Caco-2 (cell line): Measurements from ENCODE around the gene TOX3. TPM values are rescaled to one million over a fixed set of nuclear protein-coding genes. Genes with fewer than 3 reads are reported as not detected.

Experiments used
- BruUV-seq: library from RNA; stranded (reverse); fragments of 400-500 nt; replicated peaks from 2 replicates; lab custom pipeline; 2021; lab: Mats Ljungman, UMichigan
- CTCF ChIA-PET: fragments of 300-600 bp; sonication (Branson Sonifier 250); formaldehyde crosslinking; loops from one replicate; lab custom pipeline; 2022; ENCODE audit warnings: antibody characterized with exemption; lab: Charles Lee
- POLR2A ChIA-PET: fragments of 300-600 bp; sonication (Branson Sonifier 250); formaldehyde crosslinking; loops from one replicate; lab custom pipeline; 2022; ENCODE audit warnings: antibody characterized with exemption; lab: Charles Lee
- DNase-seq, 2 experiments: peaks; one replicate each; pipeline versions ENCODE4 v3.0.0 to v3.0.0-alpha.2; 2020 to 2022
- H3K27me3 ChIP-seq: replicated peaks from 2 replicates; pipeline ENCODE4 v1.6.0; 2011; ENCODE audit warnings: low read length; ENCODE audit not compliant: control insufficient read depth, insufficient read depth
- H3K36me3 ChIP-seq: 2 replicates; pipeline ENCODE4 v1.5.1; 2011; ENCODE audit warnings: low read length; ENCODE audit not compliant: control insufficient read depth, insufficient read depth
- H3K4me1 ChIP-seq: fragments of 250-450 bp; sonication (Bioruptor Pico); 2 replicates; pipeline ENCODE4 v1.5.1; 2020; ENCODE audit warnings: mild to moderate bottlenecking
- H3K4me3 ChIP-seq: 2 replicates; pipeline ENCODE4 v1.5.1; 2011; ENCODE audit warnings: low read depth, mild to moderate bottlenecking, control low read depth, low read length
- H3K9me3 ChIP-seq: fragments of 250-450 bp; sonication (Bioruptor Pico); 2 replicates; pipeline ENCODE4 v1.5.1; 2020; ENCODE audit warnings: mild to moderate bottlenecking, moderate library complexity
- H3K27ac Mint-ChIP-seq: one replicate; pipeline ENCODE4 v1.8.0; 2022; ENCODE audit warnings: mixed read lengths; ENCODE audit not compliant: unreplicated experiment
- H3K27me3 Mint-ChIP-seq: one replicate; pipeline ENCODE4 v1.8.0; 2022; ENCODE audit warnings: mixed read lengths; ENCODE audit not compliant: insufficient read depth, unreplicated experiment
- H3K36me3 Mint-ChIP-seq: one replicate; pipeline ENCODE4 v1.8.0; 2022; ENCODE audit warnings: mild to moderate bottlenecking, mixed read lengths; ENCODE audit not compliant: insufficient read depth, unreplicated experiment
- H3K4me1 Mint-ChIP-seq: one replicate; pipeline ENCODE4 v1.8.0; 2022; ENCODE audit warnings: low read depth, mixed read lengths; ENCODE audit not compliant: unreplicated experiment
- H3K4me3 Mint-ChIP-seq: one replicate; pipeline ENCODE4 v1.8.0; 2022; ENCODE audit warnings: mild to moderate bottlenecking, moderate library complexity, mixed read lengths; ENCODE audit not compliant: unreplicated experiment
- H3K9me3 Mint-ChIP-seq: one replicate; pipeline ENCODE4 v1.8.0; 2022; ENCODE audit warnings: mixed read lengths; ENCODE audit not compliant: unreplicated experiment
- CTCF ChIP-seq, 2 experiments: fragments of 200-600 bp in 1 of 2; IDR thresholded peaks; 1 replicate in 1 of 2; 2 replicates in 1 of 2; pipeline versions ENCODE4 v1.5.1 to v1.8.0; 2011 to 2022; ENCODE audit warnings: antibody characterized with exemption in 1 of 2, control low read depth in 1 of 2, inconsistent platforms in 1 of 2, low read depth in 1 of 2, low read length in 1 of 2, mild to moderate bottlenecking in 1 of 2, moderate library complexity in 1 of 2; ENCODE audit not compliant: insufficient read depth in 1 of 2, severe bottlenecking in 1 of 2, unreplicated experiment in 1 of 2
- intact Hi-C: fragments of 100-400 bp; cut with micrococcal nuclease; formaldehyde crosslinking; loops from one replicate; pipeline ENCODE4 v1.10.0; 2022; ENCODE audit not compliant: unreplicated experiment
- total RNA-seq: library from RNA; stranded (reverse); gene quantifications from 2 replicates; pipeline ENCODE4 v1.2.3, GENCODE V29; 2022

TOX3 gene
- total RNA-seq, 1 experiment from 2014 or later: 3.6 TPM

- Mint-ChIP-seq H3K4me1 (peaks cover 15% of the 10 kb centered on the region), H3K27me3 (no peaks in the 10 kb centered on the region), H3K9me3 (no peaks in the 10 kb centered on the region), H3K27ac (peak overlapping the region; percentile 0), H3K36me3 (no peaks in the 10 kb centered on the region), H3K4me3 (no peak overlapping the region)
- TF ChIP-seq CTCF (IDR thresholded peaks at IDR 0.05; ENCODE audit: insufficient read depth in 1 of 2, low read depth in 1 of 2, low read length in 1 of 2, severe bottlenecking in 1 of 2, unreplicated experiment in 1 of 2): no peak
- intact Hi-C loops: loop anchor here (2.0 to 10.0 kb wide), 2 partner anchors 13 to 123 kb away; no protein-coding TSS in a partner anchor
- peak in 1 of 2 experiments; percentile 29 for DNase-seq
- no TSS peak for BruUV-seq
- H3K36me3 ChIP-seq: no peaks in the 10 kb centered on the region
- H3K4me3 ChIP-seq: no peak overlapping the region
- POLR2A ChIA-PET: no interaction called here
- H3K4me1 ChIP-seq: peaks cover 23% of the 10 kb centered on the region
- H3K9me3 ChIP-seq: no peaks in the 10 kb centered on the region
- CTCF ChIA-PET: no interaction called here
- H3K27me3 ChIP-seq: no peaks in the 10 kb centered on the region
Measured at GRCh38 chr16:52578007-52578828, 31.3 kb upstream of the TOX3 start.

GRCh38 chr16:52577130-52577706 lies 30.3 kb upstream of the TOX3 start:
- no TSS peak for BruUV-seq
- no peaks in the 10 kb centered on the region for H3K9me3 Mint-ChIP-seq
- CTCF ChIA-PET: no interaction called here

More at GRCh38 chr16:52577130-52577706, 30.3 kb upstream of the TOX3 start:
- Histone ChIP-seq H3K9me3 (no peaks in the 10 kb centered on the region), H3K4me1 (peaks cover 31% of the 10 kb centered on the region), H3K4me3 (no peak overlapping the region), H3K27me3 (no peaks in the 10 kb centered on the region), H3K36me3 (no peaks in the 10 kb centered on the region)
- H3K27ac Mint-ChIP-seq: no peak overlapping the region
- DNase-seq: no peak
- H3K4me1 Mint-ChIP-seq: peaks cover 24% of the 10 kb centered on the region
- no peaks in the 10 kb centered on the region for H3K36me3 Mint-ChIP-seq
- POLR2A ChIA-PET: no interaction called here
- intact Hi-C loops: loop anchor here (10.0 kb wide), 1 partner anchor 122 kb away; no protein-coding TSS in a partner anchor
- no peak overlapping the region for H3K4me3 Mint-ChIP-seq
- no peak for TF ChIP-seq CTCF (IDR thresholded peaks at IDR 0.05; ENCODE audit: insufficient read depth in 1 of 2, low read depth in 1 of 2, low read length in 1 of 2, severe bottlenecking in 1 of 2, unreplicated experiment in 1 of 2)
- H3K27me3 Mint-ChIP-seq: no peaks in the 10 kb centered on the region
